HG03196 (cell line): Measurements from ENCODE around the gene POU6F1.

Experiments
- ATAC-seq: cut with Tn5 transposase; IDR thresholded peaks from one replicate; pipeline ENCODE4 v1.9.1; 2021; ENCODE audit not compliant: unreplicated experiment

POU6F1 gene

GRCh38 chr12:51162217-51162616, 55.6 kb downstream of the POU6F1 start:
- no peak for ATAC-seq

- ATAC-seq, result no peak
Observed at GRCh38 chr12:51160814-51161459, 56.9 kb downstream of the POU6F1 start.

GRCh38 chr12:51156245-51156765, 61.6 kb downstream of the POU6F1 start:
- ATAC-seq, result no peak

- ATAC-seq, result no peak
Observed at GRCh38 chr12:51152953-51153352, 64.9 kb downstream of the POU6F1 start.

GRCh38 chr12:51150777-51151176, 67.1 kb downstream of the POU6F1 start:
- no peak for ATAC-seq

- ATAC-seq, result no peak
Observed at GRCh38 chr12:51147309-51147708, 70.6 kb downstream of the POU6F1 start.

- no peak for ATAC-seq
Observed at GRCh38 chr12:51139292-51139844, 78.5 kb downstream of the POU6F1 start.
